Upper lobe of left lung (tissue), 4 donors: Measurements from ENCODE around the gene NAGA.

ENCODE experiments used
- CTCF ChIP-seq, 6 experiments: fragments of 450-650 bp in 4 of 6; fragments of 200-600 bp in 2 of 6; sonication (generic) in 2 of 6; IDR thresholded peaks; one replicate each; pipeline ENCODE4 v1.5.1; 2016 to 2019; ENCODE audit warnings: antibody characterized with exemption in 6 of 6
- EP300 ChIP-seq, 4 donors: sonication (generic); formaldehyde crosslinking; IDR thresholded peaks; one replicate each; pipeline ENCODE4 v1.5.1; 2017; ENCODE audit warnings: antibody characterized with exemption in 4 of 4, control low read depth in 2 of 4
- POLR2A ChIP-seq, 4 donors: fragments of 450-650 bp; IDR thresholded peaks; one replicate each; pipeline ENCODE4 v1.5.1; 2016 to 2017; ENCODE audit warnings: antibody characterized with exemption in 4 of 4, mild to moderate bottlenecking in 2 of 4
- POLR2AphosphoS5 ChIP-seq, 2 donors: sonication (generic); formaldehyde crosslinking; IDR thresholded peaks; one replicate each; pipeline ENCODE4 v1.5.1; 2017; ENCODE audit warnings: antibody characterized with exemption in 2 of 2

- TF ChIP-seq POLR2A (IDR thresholded peaks at IDR 0.05) = no peak
- peak in 1 of 6 experiments; percentile 27 for TF ChIP-seq CTCF (IDR thresholded peaks at IDR 0.05)
- TF ChIP-seq POLR2AphosphoS5 (IDR thresholded peaks at IDR 0.05) = no peak
- TF ChIP-seq EP300 (IDR thresholded peaks at IDR 0.05) = no peak
Observed at GRCh38 chr22:42114721-42115120, 44.1 kb upstream of the NAGA start.
